ENCODE data around the gene BBS12. TPM values are rescaled to one million over a fixed set of nuclear protein-coding genes. Genes with fewer than 3 reads are reported as not detected.

The BBS12 gene
- 1.7 to 3.3 TPM (median 2.7 TPM) in 5 replicates for total RNA-seq (2022; extraction: Qiagen RNA extraction; ENCODE audit: low read depth)

GRCh38 chr4:122732329-122733026, at the start of gene BBS12:
Gene BBS12 (plus strand): TSS chr4:122732704. CDS start chr4:122741893, 9,189 bp downstream.

Other genes with a start within 250 kb of the BBS12 start
- gene IL21, start 111.6 kb upstream of the BBS12 start, total RNA-seq (2022; extraction: Qiagen RNA extraction; ENCODE audit: low read depth), result not detected in 5 replicates
- gene FGF2, start 94.1 kb downstream of the BBS12 start, total RNA-seq (2022; extraction: Qiagen RNA extraction; ENCODE audit: low read depth), result 31.4 to 66.8 TPM (median 53.5 TPM) in 5 replicates
- 6.5 to 7.4 TPM (median 6.8 TPM) in 5 replicates for gene NUDT6, start 189.9 kb downstream of the BBS12 start, total RNA-seq (2022; extraction: Qiagen RNA extraction; ENCODE audit: low read depth)